HL-60/S4 treated with phorbol 12-myristate 13-acetate at 8.2 ng/mL for 4 days and 3 days (cell line): ENCODE results near the gene TNFRSF8.

ENCODE experiments used
- in situ Hi-C: fragments of 300-500 bp; cut with MboI; formaldehyde crosslinking; loops from 2 replicates; pipeline ENCODE4 v1.15.0; 2022; ENCODE audit warnings: low sequenced_read_pairs

The TNFRSF8 gene

DNA sequence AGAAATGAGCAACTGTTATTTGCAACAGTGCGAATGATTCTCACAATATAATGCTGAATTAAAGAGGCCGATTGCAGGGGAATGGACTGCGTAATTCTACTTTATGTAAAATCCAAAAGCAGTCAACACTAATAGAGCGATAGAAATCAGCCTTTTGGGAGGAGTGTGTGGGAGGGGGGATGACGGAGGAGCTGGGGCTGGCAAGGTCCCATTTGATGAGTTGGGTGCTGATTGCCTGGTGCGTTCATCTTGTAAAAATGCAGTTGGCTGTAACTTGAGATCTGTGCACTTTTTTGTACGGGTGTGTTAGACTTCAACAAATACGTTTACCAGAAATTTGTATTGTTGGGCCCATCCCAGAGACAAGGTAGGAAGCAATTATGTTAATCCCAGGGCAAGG, 20.7 kb downstream of the TNFRSF8 start:
- in situ Hi-C loops, result no loop called here

DNA sequence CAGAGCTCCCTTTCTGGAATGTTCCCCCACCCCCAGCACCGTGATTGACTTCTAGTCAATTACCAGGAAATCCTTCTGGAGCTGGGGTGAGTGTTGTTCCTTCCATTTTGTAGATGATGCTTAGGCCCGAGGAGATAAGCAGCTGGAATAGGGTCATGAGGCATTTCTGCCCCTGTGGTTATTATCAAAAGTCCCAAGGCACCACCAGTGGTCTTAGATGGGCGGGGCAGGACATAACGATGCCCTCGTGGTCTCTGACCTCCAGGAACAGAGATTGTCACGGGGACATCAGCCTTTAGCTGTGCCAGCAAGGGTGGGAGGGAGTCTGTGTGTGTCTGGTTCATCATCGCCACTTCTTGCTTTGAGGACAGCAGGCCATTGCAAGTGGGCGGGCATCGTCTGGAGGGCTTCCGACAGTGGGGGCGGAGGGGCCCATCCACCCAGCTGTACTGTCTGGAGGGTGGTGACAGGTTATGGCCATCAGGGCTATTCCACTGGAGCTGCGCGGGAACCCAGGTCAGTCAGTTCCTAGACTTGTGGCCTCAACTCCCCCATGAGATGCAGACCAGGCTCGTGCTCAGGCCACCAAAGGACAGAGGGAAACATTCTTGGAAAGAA, 22.6 kb downstream of the TNFRSF8 start:
- in situ Hi-C loops, result no loop called here

DNA sequence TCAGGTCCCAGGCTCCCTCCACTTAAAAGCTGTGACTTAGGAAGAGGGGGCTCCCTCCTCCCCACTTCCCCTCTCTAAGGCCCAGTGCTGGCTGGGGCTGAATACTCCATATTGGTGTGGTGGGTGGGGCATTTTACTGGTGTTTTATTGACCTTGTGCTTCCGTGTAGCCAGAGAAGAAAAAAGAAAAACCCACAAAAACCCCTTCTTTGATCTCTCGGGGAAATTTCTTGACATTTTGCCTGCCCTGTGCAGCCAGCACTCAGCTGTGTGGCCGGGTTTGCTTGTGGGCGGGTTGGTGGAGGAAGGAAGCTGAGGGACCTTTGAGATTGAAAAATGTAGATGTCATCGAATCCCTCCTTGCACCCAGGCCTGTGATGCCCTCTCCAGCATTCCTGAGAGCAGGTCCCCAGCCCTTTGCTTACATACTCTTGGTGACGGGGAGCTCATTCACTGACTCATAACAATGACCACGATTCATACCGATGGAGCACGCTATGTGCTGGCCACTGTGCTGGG, 24.8 kb downstream of the TNFRSF8 start:
- in situ Hi-C loops, result no loop called here

DNA sequence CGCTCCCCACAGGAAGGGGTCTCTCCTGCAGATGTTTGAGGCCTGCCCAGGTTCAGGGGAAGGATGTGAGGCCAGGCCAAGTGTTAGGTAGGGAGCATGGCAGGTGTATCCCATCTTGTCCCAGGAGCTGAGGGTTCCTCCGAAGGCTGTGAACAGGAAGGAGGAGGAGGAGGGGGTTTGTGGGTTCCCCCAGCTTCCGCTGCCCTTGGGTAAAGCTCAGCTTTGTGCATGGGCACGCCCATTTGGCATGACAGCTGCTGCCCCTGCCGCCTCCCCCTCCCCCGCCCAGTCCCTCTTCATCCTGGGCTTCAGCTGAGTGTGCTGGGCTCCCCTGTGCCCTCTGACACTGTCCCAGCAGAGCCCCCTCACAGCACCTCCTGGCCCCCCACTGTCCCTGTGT, 25.5 kb downstream of the TNFRSF8 start:
- in situ Hi-C loops, result no loop called here

DNA sequence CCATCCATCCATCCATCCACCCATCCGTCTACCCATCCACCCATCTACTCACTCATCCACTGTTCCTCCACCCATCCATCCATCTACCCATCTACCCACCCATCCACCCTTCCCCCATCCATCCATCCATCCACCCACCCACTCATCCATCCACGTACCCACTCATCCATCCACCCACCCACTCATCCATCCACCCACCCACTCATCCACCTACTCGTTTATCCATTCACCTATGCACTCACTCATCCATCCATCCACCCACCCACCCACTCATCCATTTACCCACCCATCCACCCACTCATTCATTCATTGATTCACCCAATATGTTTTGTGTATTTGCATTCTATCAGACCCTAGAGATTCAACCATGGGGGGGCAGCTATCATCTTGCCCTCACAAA, 27.2 kb downstream of the TNFRSF8 start:
- in situ Hi-C loops, result no loop called here

DNA sequence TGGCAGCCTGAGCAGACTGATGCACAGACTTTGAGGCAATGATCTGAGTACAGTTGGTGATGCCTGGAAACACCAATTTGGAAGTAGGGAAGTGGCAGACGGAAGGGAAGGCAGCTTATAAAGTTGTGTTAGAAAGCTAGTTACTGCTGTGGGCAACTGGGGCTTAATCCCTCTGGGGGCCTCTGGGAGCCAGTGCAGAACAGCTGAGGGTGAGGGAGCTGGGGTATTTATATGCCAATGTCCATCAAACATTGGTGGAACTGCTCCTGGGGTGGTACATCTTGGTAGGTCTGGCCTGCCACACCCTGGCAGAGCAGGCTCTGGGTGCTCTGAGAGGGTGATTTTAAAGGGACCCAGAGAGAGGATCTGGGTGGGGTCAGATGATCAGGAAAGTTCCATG, 28.1 kb downstream of the TNFRSF8 start:
- in situ Hi-C loops, result no loop called here

DNA sequence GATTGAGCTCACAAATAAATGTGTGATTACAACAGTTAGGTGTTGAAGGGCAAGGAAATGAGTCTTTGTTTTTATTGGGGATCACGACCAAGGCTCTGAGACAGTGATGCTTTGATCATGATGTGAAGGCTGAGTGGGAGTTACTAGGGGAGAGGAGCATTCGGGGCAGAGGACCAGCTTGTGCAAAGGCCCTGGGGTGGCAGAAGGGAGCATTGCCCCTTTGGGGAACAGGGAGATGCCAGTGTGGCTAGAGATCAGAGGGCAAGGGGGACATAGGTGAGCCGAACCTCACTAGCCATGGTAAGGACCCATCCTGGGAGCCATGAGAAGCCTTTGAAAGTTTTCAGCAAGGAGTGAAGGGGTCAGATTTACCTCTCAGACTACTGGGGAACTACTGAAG, 31.1 kb downstream of the TNFRSF8 start:
- in situ Hi-C loops, result no loop called here

DNA sequence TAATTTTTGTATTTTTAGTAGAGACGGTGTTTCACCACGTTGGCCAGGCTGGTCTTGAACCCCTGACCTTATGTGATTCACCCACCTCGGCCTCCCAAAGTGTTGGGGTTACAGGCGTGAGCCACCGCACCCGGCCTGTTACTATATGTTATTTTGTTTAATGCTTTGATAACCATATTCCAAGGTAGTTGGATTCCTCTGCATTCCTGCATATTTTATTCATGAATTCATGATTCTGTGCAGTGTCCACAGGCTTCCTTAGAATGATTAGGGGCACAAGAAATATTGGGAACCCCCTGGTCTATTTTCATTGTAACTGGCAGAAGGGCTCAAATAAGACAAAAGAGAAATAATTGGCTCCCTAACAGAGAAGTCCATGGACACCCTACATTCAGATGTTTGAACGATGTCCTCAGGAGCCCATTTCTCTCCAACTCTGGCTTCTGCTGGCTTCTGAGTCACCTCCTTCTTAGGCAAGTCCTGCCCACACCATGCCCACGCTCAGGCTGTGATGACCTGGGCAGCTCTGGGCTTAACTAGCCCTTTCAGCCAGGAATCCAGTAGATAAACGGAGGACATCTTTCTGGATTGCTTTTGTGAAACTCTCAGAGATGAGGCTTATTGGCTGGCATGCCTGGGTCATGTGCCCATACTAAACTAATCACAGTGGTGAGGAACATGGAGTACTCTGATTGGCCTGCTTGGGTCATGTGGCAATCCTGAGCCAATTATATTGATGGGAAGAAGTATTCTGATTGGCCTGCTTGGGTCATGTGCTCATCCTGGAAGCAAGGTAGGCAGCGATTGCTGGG, 32.6 kb downstream of the TNFRSF8 start:
- in situ Hi-C loops, result no loop called here

DNA sequence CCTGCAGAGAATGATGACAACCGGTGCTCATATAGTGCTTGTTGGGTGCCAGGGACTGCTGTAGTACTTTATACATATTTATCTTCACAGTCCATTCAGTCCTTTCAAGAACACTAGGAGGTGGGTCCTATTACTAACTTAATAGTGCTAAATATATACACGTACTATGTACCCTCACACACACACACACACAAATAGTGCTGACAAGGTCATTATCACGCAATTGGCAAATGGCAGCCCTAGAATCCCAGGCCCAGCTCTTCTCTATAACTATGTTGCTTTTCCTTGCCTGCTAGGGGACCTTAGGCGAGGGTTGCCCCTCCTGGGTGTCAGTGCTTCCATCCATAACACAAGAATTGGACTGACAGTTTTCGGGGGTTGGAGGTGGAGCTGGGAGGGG, 33.5 kb downstream of the TNFRSF8 start:
- in situ Hi-C loops, result no loop called here

DNA sequence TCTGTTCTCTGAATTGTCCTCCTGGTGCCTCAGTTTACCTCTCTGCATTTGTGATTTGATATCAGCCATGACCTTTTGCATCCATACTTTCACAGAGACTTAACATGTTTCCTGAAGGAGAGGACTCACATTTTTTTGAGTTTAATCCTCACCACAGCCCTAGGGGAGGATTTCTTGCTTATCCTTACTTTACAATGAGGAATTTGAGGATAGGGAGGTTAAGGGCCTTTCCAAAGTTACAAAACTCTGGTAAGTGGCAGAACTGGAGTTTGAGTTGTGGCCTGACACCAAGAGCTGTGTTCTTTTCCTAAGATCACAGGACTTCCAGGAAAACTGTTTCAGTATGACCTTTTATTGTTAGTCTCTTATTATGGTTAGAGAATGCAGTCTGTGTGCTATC, 34.2 kb downstream of the TNFRSF8 start:
- in situ Hi-C loops, result no loop called here

DNA sequence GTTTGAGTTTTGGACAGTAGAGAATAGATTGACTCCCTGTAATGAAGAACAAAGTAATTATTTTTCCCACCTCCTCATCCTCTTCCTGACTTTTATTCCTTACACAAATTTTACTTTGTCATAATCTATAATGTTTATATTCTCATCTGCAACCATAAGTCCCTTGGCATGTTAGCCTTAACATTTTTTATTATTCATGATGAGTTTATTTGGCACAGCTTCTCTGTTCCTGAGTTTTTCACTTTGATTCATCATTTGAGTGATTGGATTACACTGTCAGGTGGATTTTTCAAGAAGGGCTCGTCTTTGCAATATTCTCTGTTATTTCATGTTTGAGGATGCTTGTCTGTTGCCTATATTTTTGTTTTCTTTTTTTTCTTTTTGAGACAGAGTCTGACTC, 35.7 kb downstream of the TNFRSF8 start:
- in situ Hi-C loops, result no loop called here

DNA sequence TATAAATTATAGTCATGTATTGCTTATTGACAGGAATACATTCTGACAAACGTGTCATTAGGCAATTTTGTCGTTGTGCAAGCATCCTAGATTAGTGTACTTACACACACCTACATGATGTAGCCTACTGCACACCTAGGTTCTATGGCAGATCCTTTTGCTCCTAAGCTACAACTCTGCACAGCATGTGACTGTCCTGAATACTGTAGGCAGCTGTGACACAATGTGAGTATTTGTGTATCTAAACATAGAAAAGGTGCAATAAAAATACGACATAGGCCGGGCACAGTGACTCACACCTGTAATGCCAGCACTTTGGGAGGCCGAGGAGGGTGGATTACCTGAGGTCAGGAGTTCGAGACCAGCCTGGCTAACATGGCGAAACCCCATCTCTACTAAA, 36.5 kb downstream of the TNFRSF8 start:
- in situ Hi-C loops, result loop anchor here (25.0 kb wide), 1 partner anchor 538 kb away; the partner anchor contains the start of gene AADACL4

DNA sequence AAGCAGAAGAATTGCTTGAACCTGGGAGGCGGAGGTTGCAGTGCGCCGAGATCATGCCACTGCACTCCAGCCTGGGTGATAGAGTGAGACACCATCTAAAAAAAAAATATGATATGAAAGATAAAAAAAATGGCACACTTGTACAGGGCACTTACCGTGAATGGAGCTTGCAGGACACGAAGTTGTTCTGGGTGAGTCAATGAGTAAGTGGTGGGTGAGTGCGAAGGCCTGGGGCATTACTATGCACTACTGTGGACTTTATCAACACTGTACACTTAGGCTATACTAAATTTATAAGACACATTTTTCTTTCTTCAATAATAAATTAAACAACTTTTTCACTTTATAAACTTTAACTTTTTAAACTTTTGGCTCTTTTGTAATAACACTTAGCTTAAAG, 37.0 kb downstream of the TNFRSF8 start:
- in situ Hi-C loops, result loop anchor here (25.0 kb wide), 1 partner anchor 537 kb away; the partner anchor contains the start of gene AADACL4

DNA sequence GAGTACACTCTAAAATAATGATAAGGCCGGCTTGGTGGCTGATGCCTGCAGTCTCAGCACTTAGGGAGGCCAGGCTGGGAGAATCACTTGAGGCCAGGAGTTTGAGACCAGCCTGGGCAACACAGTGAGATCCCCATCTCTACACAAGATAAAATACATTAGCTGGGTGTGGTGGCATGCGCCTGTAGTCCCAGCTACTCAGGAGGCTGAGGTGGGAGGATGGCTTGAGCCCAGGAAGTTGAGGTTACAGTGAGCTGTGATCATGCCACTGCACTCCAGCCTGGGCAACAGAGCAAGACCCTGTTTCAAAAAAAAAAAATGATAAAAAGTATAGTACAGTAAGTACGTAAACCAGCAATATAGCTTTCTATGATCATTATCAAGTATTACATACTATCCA, 38.0 kb downstream of the TNFRSF8 start:
- in situ Hi-C loops, result loop anchor here (25.0 kb wide), 1 partner anchor 536 kb away; the partner anchor contains the start of gene AADACL4

DNA sequence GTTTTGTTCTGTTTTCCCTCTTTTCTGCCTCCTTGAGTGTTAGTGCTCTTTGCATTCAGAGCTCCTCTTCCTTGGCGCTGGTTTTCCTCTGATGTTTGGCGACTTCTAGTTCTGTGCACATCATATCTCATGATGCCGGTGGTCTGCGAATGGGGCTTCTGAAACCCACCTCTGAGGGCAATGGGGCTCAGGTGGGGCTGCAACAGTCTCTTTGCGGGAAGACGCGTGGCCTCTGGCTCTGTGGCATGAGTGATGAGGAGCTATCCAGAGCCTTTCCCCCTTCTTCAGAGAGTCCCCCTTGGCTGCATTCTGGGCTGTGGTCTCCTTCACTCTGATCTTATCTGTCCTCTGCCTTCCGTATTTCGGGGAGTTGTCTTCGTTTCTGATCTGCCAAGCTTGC, 39.0 kb downstream of the TNFRSF8 start:
- in situ Hi-C loops, result loop anchor here (25.0 kb wide), 1 partner anchor 535 kb away; the partner anchor contains the start of gene AADACL4

DNA sequence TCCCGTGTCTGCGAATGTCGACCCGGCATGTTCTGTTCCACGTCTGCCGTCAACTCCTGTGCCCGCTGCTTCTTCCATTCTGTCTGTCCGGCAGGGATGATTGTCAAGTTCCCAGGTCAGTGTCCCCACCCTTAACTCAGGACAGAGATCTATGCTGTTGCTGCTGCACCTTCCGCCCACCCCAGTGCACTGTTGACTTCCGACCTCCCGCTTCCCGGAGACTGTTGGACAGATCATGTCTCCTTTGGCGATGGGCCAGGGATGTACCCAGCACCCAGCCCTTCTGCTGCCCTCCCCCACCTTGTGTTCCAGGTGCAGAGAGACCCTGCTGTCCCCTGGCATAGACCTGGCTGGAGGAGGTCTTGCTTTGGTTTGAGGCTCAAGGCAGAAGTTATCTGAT, 41.3 kb downstream of the TNFRSF8 start:
- in situ Hi-C loops, result loop anchor here (25.0 kb wide), 1 partner anchor 533 kb away; the partner anchor contains the start of gene AADACL4

DNA sequence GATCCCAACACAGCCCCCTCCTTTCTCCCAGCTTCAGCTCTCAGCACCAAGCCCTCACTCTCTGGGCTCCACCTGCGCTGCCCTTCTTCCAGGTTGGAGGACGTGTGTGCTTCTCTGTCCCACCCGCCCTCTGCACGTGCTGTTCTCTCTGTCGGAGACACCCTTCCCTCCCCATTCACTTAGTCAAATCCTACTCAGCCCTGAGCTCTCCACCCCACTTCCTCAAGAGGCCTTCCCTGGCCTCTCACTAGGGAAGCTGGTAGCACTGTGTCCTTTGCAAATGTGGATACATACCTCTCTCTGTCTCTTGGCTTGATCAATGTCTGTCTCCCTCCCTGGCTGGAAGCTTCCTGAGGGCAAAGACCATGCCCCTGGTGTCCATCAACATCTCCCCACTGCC, 43.0 kb downstream of the TNFRSF8 start:
- in situ Hi-C loops, result loop anchor here (25.0 kb wide), 1 partner anchor 531 kb away; the partner anchor contains the start of gene AADACL4

DNA sequence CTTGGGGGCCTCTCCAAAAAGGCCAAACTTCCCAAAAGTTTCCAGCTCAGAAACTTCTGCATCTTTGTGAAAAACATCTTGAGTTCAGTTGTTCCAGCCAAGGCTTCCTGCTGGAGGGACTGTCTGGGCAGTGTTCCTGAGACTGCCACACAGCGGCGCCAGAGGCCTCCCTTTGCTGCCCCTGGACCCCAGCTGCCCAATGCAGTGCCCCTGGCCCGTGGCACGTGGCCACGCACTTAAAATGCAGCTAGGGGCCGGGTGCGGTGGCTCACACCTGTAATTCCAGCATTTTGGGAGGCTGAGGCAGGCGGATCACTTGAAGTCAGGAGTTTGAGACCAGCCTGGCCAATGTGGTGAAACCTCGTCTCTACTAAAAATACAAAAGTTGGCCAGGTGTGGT, 43.8 kb downstream of the TNFRSF8 start:
- in situ Hi-C loops, result loop anchor here (25.0 kb wide), 1 partner anchor 530 kb away; the partner anchor contains the start of gene AADACL4

DNA sequence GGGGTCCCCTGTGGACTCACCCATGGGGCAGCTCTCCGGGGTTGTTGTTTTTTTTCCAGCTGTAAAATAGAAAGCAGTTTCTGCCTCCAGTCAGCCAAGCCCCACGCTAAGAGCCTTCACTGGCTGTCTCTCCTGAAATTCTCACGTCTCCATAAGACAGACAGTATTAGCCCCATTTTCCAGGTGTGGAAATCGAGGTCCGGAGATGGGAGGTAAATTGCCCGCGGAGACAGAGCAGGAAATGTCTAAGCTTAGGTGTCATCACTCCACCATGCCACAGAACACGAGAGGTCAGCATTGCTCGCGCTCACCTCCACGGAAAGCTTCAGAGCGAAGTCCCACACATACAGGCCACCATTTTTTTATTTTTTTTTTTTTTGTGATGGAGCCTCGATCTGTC, 44.6 kb downstream of the TNFRSF8 start:
- in situ Hi-C loops, result loop anchor here (25.0 kb wide), 1 partner anchor 530 kb away; the partner anchor contains the start of gene AADACL4

DNA sequence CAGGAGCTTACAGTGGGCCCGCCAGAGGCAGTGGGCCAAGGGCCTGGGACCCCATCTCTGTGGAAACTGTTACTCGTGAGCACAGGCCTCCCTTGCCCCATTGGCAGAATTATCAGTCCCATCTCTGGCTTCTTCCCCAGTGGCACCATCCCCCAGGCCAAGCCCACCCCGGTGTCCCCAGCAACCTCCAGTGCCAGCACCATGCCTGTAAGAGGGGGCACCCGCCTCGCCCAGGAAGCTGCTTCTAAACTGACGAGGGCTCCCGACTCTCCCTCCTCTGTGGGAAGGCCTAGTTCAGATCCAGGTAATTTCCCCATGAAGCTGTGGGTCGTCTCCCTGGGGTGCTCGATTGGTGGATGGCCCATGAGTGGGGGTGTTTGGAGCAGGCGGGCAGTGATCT, 46.8 kb downstream of the TNFRSF8 start:
- in situ Hi-C loops, result loop anchor here (25.0 kb wide), 1 partner anchor 527 kb away; the partner anchor contains the start of gene AADACL4

DNA sequence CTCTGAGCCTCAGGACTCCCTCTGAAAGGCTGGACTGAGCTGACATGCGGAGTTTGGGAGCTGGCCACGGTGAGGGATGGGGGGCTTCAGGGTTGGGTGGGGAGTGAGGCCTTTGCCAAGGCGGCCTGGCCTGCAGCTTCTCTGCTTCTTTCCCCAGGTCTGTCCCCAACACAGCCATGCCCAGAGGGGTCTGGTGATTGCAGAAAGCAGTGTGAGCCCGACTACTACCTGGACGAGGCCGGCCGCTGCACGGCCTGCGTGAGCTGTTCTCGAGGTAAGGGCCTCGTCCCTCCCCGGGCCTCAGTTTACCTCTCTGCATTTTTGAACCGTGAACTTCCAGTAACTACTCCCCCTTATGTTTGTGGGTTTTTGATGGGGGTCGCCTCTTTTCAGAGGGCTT, 48.6 kb downstream of the TNFRSF8 start:
- in situ Hi-C loops, result loop anchor here (25.0 kb wide), 1 partner anchor 526 kb away; the partner anchor contains the start of gene AADACL4
